Activated CD4-positive, CD25-positive, alpha-beta regulatory T cell treated with anti-CD3 and anti-CD28 coated beads, Interleukin-2, amount 50 U/mL, for 16 hours (primary cell): ENCODE measurements around the gene STX1A.
A peak's percentile ranks its signal among the peaks of the same experiment; 100 is the strongest.
"Not testable (repeated sequence)": the region's sequence is repeated elsewhere in the genome, so short reads cannot be mapped to it uniquely, and the experiment has no call there.

Experiments
- DNase-seq: peaks from one replicate; pipeline ENCODE4 v3.0.0-alpha.2; 2020; ENCODE audit warnings: low read depth, low spot score

STX1A gene

GRCh38 chr7:73736885-73737284 lies 17.4 kb upstream of the STX1A start:
- no peak for DNase-seq

- DNase-seq = no peak
Measured at GRCh38 chr7:73735528-73735905, 16.0 kb upstream of the STX1A start.

- DNase-seq = peak; percentile 72
Measured at GRCh38 chr7:73734619-73735527, 15.4 kb upstream of the STX1A start.

- no peak for DNase-seq
Measured at GRCh38 chr7:73732397-73732796, 12.9 kb upstream of the STX1A start.

GRCh38 chr7:73730485-73730884 lies 11.0 kb upstream of the STX1A start:
- DNase-seq = no peak

- no peak for DNase-seq
Measured at GRCh38 chr7:73728551-73728950, 9.1 kb upstream of the STX1A start.

- no peak for DNase-seq
Measured at GRCh38 chr7:73727952-73728351, 8.5 kb upstream of the STX1A start.

GRCh38 chr7:73726083-73726466 lies 6.6 kb upstream of the STX1A start:
- DNase-seq = no peak

GRCh38 chr7:73723813-73724212 lies 4.3 kb upstream of the STX1A start:
- DNase-seq = no peak

- no peak for DNase-seq
Measured at GRCh38 chr7:73722785-73723184, 3.3 kb upstream of the STX1A start.

- not testable (repeated sequence) for DNase-seq
Measured at GRCh38 chr7:73722182-73722581, 2.7 kb upstream of the STX1A start.

- no peak for DNase-seq
Measured at GRCh38 chr7:73721377-73721817, 1.9 kb upstream of the STX1A start.

- not testable (repeated sequence) for DNase-seq
Measured at GRCh38 chr7:73720443-73720842, 974 bp upstream of the STX1A start.

GRCh38 chr7:73719806-73720169 lies 319 bp upstream of the STX1A start:
- no peak for DNase-seq

GRCh38 chr7:73718438-73718881 lies 1.0 kb downstream of the STX1A start:
- no peak for DNase-seq

- peak; percentile 46 for DNase-seq
Measured at GRCh38 chr7:73717991-73718405, 1.5 kb downstream of the STX1A start.

- no peak for DNase-seq
Measured at GRCh38 chr7:73717025-73717807, 2.3 kb downstream of the STX1A start.

GRCh38 chr7:73716318-73716890 lies 3.1 kb downstream of the STX1A start:
- no peak for DNase-seq

- DNase-seq = no peak
Measured at GRCh38 chr7:73715648-73716317, 3.7 kb downstream of the STX1A start.

GRCh38 chr7:73713319-73713718 lies 6.2 kb downstream of the STX1A start:
- DNase-seq = not testable (repeated sequence)

- DNase-seq = no peak
Measured at GRCh38 chr7:73712773-73713172, 6.7 kb downstream of the STX1A start.
